ENCODE data around the gene SUGT1.
"Not testable (repeated sequence)": the region's sequence is repeated elsewhere in the genome, so short reads cannot be mapped to it uniquely, and the experiment has no call there.

The SUGT1 gene

DNA sequence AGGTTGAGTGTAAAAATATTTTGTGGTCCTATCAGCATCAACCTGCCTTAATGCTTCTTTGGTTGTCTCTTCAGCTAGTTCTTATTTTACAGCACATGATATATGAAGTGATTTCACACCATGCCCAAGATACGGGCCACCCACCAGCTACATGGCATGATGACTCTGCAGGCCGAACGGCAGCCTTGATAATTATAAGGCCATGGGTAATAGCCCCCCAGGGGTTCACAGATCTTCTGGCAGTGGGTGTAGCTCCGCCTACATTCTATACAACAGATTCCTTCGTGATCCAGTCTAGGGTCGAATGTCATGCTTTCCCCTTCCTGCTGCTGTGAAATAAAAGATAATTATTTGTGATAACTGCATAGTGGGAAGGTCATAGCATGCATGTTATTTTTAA lies 50.8 kb downstream of the SUGT1 start:
- TF ChIP-seq, protein P1, sequence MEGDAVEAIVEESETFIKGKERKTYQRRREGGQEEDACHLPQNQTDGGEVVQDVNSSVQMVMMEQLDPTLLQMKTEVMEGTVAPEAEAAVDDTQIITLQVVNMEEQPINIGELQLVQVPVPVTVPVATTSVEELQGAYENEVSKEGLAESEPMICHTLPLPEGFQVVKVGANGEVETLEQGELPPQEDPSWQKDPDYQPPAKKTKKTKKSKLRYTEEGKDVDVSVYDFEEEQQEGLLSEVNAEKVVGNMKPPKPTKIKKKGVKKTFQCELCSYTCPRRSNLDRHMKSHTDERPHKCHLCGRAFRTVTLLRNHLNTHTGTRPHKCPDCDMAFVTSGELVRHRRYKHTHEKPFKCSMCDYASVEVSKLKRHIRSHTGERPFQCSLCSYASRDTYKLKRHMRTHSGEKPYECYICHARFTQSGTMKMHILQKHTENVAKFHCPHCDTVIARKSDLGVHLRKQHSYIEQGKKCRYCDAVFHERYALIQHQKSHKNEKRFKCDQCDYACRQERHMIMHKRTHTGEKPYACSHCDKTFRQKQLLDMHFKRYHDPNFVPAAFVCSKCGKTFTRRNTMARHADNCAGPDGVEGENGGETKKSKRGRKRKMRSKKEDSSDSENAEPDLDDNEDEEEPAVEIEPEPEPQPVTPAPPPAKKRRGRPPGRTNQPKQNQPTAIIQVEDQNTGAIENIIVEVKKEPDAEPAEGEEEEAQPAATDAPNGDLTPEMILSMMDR (IDR thresholded peaks at IDR 0.05) = no peak
- DNase-seq (ENCODE audit: low spot score) = no peak

DNA sequence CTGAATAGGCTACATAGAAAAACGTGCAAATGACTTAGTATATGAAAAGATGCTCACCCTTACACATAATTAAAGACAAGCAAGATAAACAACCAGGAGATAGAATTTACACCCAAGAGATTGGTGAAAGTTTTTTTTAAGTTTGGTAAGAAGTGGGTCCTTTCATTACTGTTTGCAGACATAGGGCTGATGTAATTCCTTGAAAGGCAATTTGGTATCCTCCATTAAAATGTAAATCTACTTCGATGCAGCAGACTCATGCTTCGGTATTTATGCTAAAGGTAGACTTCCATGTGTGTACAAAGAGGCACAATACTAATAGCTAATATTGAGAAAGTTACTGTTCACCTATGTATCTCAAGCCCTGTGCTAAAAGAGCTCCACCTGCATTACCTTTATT lies 53.4 kb downstream of the SUGT1 start:
- no peak for DNase-seq (ENCODE audit: low spot score)
- Histone ChIP-seq H3K4me3 (no peak overlapping the region), H3K27ac (no peak overlapping the region)
- TF ChIP-seq, protein P1 (IDR thresholded peaks at IDR 0.05) = no peak

More for the DNA sequence above, 50.8 kb downstream of the SUGT1 start:
- no peak overlapping the region for H3K27ac ChIP-seq
- H3K4me3 ChIP-seq = no peak overlapping the region

DNA sequence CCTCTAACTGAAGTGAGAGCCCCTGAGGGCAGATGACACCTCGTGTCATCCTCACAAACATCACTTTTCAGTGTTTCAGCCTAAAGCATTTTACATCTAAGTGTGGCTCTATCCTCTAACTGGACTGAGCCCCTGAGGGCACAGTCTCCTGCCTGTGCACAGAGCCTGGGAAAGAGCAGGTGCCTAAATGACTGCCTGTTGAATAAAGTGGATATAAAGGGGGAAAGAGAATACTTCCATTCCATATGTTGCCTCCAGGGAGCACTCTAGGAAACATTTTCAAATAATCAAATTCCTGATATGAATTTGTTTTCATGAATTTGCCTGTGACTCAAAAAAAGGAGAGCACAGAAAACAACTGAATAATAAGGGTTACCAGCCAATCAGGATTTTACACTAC lies 54.7 kb downstream of the SUGT1 start:
- no peak overlapping the region for H3K27ac ChIP-seq
- TF ChIP-seq, protein P1 (IDR thresholded peaks at IDR 0.05) = no peak
- H3K4me3 ChIP-seq = no peak overlapping the region
- no peak for DNase-seq (ENCODE audit: low spot score)

DNA sequence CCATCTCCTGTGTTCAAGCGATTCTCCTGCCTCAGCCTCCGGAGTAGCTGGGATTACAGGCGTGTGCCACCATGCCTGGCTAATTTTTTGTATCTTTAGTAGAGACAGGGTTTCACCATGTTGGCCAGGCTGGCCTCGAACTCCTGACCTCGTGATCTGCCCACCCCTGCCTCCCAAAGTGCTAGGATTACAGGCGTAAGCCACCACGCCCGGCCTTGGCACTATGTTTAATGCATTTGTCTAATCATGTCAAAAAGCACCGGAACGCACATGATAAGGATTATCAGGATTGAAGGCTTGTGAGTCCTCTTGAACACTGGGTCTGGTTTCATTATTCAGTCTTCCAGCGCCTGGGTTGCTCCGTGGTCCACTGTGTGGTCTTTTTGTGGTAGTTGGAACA lies 55.6 kb downstream of the SUGT1 start:
- not testable (repeated sequence) for H3K27ac ChIP-seq; H3K4me3 ChIP-seq; DNase-seq (ENCODE audit: low spot score)

DNA sequence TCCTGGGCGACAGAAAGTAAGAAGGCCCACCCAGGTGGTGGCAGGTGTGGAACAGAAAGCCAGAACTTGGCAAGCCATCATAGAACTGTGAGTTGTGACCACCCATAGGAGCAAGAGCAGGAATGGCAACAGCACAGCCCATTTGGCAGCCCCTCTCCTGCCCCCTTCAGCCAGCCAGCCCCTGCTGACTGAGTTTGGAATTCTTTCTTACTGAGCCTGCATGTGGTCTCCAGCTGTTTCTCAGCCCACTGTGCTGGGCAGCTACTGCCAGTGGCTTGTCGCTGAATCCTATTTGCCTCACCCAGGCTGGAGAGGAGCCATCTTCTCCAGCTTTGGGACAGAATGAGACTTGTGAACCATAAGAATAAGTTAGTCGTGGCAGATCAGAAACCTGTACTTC lies 58.6 kb downstream of the SUGT1 start:
- Histone ChIP-seq H3K4me3 (no peak overlapping the region), H3K27ac (no peak overlapping the region)
- no peak for DNase-seq (ENCODE audit: low spot score)
- TF ChIP-seq, protein P1 (IDR thresholded peaks at IDR 0.05) = no peak

DNA sequence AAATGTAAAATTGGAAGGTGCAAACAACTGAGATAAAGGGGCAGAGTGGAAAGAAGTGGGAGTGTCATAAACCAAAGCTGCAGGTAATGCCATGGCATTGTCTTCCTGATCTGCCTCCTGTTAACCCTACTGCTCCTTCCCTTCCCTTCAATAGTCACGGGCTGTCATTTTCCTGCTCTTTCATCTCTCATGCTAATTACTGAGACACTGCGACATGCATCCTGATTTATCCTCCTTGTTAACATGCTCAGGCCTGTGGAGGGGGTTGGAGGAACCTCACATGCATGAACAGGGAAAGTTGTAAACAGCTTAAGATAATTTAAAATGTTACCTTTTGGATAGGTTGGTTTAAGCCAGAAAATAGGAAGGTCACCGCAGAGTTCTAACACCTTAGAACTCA lies 59.7 kb downstream of the SUGT1 start:
- TF ChIP-seq, protein P1 (IDR thresholded peaks at IDR 0.05) = no peak
- Histone ChIP-seq H3K27ac (no peak overlapping the region), H3K4me3 (no peak overlapping the region)
- DNase-seq (ENCODE audit: low spot score) = no peak

DNA sequence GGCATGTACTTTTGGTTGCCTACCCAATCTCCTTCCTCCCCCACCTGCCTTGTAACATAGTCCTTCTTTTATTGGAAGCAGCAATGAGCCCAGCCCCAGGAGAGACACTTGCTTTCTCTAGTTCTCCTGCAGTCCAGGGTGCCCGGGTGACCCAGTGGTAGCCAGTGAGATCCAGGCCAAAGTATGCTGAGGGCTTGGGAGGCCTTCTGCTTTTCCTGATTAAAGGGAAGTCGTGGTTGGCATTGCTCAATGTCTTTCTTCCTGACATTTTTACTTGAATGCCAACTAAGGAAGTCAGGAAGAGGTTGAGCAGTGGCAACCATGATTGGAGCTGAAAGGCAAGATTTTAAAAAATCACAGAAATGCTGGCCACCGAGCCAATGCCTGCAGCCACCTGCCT lies 61.3 kb downstream of the SUGT1 start:
- Histone ChIP-seq H3K27ac (peak overlapping the region in 1 of 2 donors; percentile 28), H3K4me3 (no peak overlapping the region)
- DNase-seq (ENCODE audit: low spot score) = no peak
- TF ChIP-seq, protein P1 (IDR thresholded peaks at IDR 0.05) = no peak

DNA sequence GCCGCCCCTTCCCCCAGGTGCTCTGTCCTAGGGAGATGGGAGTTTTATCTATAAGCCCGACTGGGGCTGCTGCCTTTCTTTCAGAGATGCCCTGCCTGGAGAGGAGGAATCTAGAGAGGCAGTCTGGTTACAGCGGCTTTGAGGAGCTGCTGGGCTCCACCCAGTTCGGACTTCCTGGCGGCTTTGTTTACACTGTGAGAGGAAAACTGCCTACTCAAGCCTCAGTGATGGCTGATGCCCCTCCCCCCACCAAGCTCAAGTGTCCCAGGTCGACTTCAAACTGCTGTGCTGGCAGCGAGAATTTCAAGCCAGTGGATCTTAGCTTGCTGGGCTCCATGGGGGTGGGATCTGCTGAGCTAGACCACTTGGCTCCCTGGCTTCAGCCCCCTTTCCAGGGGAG lies 68.3 kb downstream of the SUGT1 start:
- H3K27ac ChIP-seq; DNase-seq (ENCODE audit: low spot score); H3K4me3 ChIP-seq: not testable (repeated sequence)

DNA sequence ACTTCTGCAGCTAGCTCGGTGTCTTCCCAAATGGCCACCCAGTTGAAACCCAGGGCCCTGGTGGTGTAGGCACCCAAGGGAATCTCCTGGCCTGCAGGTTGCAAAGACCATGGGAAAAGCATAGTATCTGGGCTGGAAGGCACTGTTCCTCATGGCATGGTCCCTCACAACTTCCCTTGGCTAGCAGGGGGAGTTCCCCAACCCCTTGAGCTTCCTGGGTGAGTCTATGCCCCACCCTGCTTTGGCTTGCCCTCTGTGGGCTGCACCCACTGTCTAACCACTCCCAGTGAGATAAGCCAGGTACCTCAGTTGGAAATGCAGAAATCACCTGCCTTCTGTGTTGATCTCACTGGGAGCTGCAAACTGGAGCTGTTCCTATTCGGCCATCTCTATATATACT lies 68.7 kb downstream of the SUGT1 start:
- not testable (repeated sequence) for DNase-seq (ENCODE audit: low spot score); H3K4me3 ChIP-seq

More for the DNA sequence above, 68.7 kb downstream of the SUGT1 start:
- not testable (repeated sequence) for H3K27ac ChIP-seq

Data from coronary artery (tissue), 2 donors.